ENCODE results near the gene LUC7L3. TPM values are rescaled to one million over a fixed set of nuclear protein-coding genes. Genes with fewer than 3 reads are reported as not detected.
A peak's percentile ranks its signal among the peaks of the same experiment; 100 is the strongest.
"Not testable (repeated sequence)": the region's sequence is repeated elsewhere in the genome, so short reads cannot be mapped to it uniquely, and the experiment has no call there.

Gene LUC7L3
- total RNA-seq = 11.3 and 17.1 TPM in 2 replicates

GRCh38 chr17:50719144-50719923 is at the start of gene LUC7L3:
Gene LUC7L3 (plus strand): TSS chr17:50719603. CDS start chr17:50719733, 130 bp downstream.
- peak; percentile 95 to 96 for DNase-seq (ENCODE audit: low read depth in 2 of 2)

- no peak for DNase-seq (ENCODE audit: low read depth in 2 of 2)
These were observed 47.3 kb upstream of the LUC7L3 start for GRCh38 chr17:50672071-50672470.

GRCh38 chr17:50672831-50673551 is 46.4 kb upstream of the LUC7L3 start:
- no peak for DNase-seq (ENCODE audit: low read depth in 2 of 2)

- no peak for DNase-seq (ENCODE audit: low read depth in 2 of 2)
These were observed 44.2 kb upstream of the LUC7L3 start for GRCh38 chr17:50675190-50675589.

GRCh38 chr17:50675627-50676026 is 43.8 kb upstream of the LUC7L3 start:
- DNase-seq (ENCODE audit: low read depth in 2 of 2) = no peak

GRCh38 chr17:50676065-50676975 is 43.1 kb upstream of the LUC7L3 start:
- DNase-seq (ENCODE audit: low read depth in 2 of 2) = no peak

GRCh38 chr17:50677851-50678375 is 41.5 kb upstream of the LUC7L3 start:
- DNase-seq (ENCODE audit: low read depth in 2 of 2) = no peak

GRCh38 chr17:50679008-50679544 is 40.3 kb upstream of the LUC7L3 start:
- DNase-seq (ENCODE audit: low read depth in 2 of 2) = no peak

- DNase-seq (ENCODE audit: low read depth in 2 of 2) = no peak
These were observed 39.3 kb upstream of the LUC7L3 start for GRCh38 chr17:50680126-50680525.

GRCh38 chr17:50680543-50681262 is 38.7 kb upstream of the LUC7L3 start:
- not testable (repeated sequence) for DNase-seq (ENCODE audit: low read depth in 2 of 2)

GRCh38 chr17:50681263-50682200 is 37.9 kb upstream of the LUC7L3 start:
- DNase-seq (ENCODE audit: low read depth in 2 of 2) = peak; percentile 82 to 87

- no peak for DNase-seq (ENCODE audit: low read depth in 2 of 2)
These were observed 37.0 kb upstream of the LUC7L3 start for GRCh38 chr17:50682441-50682840.

GRCh38 chr17:50682938-50683337 is 36.5 kb upstream of the LUC7L3 start:
- no peak for DNase-seq (ENCODE audit: low read depth in 2 of 2)

- no peak for DNase-seq (ENCODE audit: low read depth in 2 of 2)
These were observed 35.7 kb upstream of the LUC7L3 start for GRCh38 chr17:50683434-50684287.

GRCh38 chr17:50684288-50684611 is 35.2 kb upstream of the LUC7L3 start:
- no peak for DNase-seq (ENCODE audit: low read depth in 2 of 2)

- no peak for DNase-seq (ENCODE audit: low read depth in 2 of 2)
These were observed 34.6 kb upstream of the LUC7L3 start for GRCh38 chr17:50684612-50685333.

- DNase-seq (ENCODE audit: low read depth in 2 of 2) = no peak
These were observed 34.1 kb upstream of the LUC7L3 start for GRCh38 chr17:50685334-50685665.
